ENCODE results near the gene HDGFL1. TPM values are rescaled to one million over a fixed set of nuclear protein-coding genes. Genes with fewer than 3 reads are reported as not detected.

HDGFL1 gene
- total RNA-seq, 2 donors from 2014 or later = 14.6 TPM; not detected in 1

DNA sequence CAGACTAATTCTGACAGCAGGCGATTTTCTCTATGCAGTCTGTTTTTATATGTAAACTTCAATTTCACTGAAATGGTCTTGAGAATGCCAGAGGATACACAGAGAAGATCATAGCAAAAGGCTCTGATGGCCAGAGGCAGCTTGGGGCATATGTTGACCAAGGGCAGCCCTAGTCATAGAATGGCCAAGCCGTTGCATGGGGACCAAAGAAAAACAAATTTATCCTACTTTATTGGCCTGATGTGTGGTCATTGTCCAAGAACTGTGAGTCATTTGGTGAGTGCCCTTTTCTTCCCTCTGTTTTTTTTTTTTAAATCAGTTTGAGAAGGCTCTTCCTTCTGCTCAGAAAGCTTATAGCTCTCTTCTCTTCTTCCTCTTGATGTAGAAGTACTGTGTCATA, 5.8 kb downstream of the HDGFL1 start:
- TF ChIP-seq, protein P1, sequence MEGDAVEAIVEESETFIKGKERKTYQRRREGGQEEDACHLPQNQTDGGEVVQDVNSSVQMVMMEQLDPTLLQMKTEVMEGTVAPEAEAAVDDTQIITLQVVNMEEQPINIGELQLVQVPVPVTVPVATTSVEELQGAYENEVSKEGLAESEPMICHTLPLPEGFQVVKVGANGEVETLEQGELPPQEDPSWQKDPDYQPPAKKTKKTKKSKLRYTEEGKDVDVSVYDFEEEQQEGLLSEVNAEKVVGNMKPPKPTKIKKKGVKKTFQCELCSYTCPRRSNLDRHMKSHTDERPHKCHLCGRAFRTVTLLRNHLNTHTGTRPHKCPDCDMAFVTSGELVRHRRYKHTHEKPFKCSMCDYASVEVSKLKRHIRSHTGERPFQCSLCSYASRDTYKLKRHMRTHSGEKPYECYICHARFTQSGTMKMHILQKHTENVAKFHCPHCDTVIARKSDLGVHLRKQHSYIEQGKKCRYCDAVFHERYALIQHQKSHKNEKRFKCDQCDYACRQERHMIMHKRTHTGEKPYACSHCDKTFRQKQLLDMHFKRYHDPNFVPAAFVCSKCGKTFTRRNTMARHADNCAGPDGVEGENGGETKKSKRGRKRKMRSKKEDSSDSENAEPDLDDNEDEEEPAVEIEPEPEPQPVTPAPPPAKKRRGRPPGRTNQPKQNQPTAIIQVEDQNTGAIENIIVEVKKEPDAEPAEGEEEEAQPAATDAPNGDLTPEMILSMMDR (IDR thresholded peaks at IDR 0.05) = no peak
- TF ChIP-seq POLR2AphosphoS5 (IDR thresholded peaks at IDR 0.05) = no peak
- no peak for TF ChIP-seq POLR2A (IDR thresholded peaks at IDR 0.05)
- no peak for DNase-seq (ENCODE audit: low spot score)
- Histone ChIP-seq H3K4me3 (no peak overlapping the region), H3K27ac (no peak overlapping the region), H3K9me3 (no peaks in the 10 kb centered on the region), H3K36me3 (no peaks in the 10 kb centered on the region), H3K27me3 (replicated peaks; ENCODE audit: insufficient read depth) (no peaks in the 10 kb centered on the region), H3K4me1 (replicated peaks) (no peaks in the 10 kb centered on the region)
- 69% methylated on average over 2 of the region's 2 CpGs for WGBS
- intact Hi-C loops (cut with DNase I) = no loop called here

DNA sequence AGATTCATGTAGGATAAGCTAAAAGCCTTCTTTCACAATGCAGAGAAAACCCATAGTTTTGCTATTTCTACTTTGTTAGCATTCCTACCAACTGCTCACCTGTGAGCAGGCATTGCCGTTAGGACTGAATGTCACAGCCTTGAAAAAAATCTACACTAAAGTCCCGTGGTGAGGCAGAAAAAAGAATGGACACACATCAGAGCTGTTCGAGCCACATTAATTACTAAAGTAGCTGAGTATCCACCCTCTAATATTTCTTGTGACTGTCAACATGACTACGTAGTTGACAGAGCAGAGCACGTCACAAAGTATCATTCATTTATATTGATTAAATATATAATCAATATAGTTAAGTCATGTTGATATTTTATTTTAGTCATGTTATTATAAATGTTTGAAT, 10.1 kb downstream of the HDGFL1 start:
- intact Hi-C loops (cut with DNase I) = no loop called here
- H3K27me3 ChIP-seq (replicated peaks; ENCODE audit: insufficient read depth) = no peaks in the 10 kb centered on the region
- no peaks in the 10 kb centered on the region for H3K9me3 ChIP-seq
- WGBS = 89% methylated on average over 5 of the region's 5 CpGs
- H3K27ac ChIP-seq = no peak overlapping the region
- no peak for DNase-seq (ENCODE audit: low spot score)
- H3K4me3 ChIP-seq = no peak overlapping the region
- no peaks in the 10 kb centered on the region for H3K4me1 ChIP-seq (replicated peaks)
- TF ChIP-seq POLR2AphosphoS5 (IDR thresholded peaks at IDR 0.05) (no peak), POLR2A (IDR thresholded peaks at IDR 0.05) (no peak)
- TF ChIP-seq, protein P1 (IDR thresholded peaks at IDR 0.05) = no peak
- H3K36me3 ChIP-seq = no peaks in the 10 kb centered on the region

DNA sequence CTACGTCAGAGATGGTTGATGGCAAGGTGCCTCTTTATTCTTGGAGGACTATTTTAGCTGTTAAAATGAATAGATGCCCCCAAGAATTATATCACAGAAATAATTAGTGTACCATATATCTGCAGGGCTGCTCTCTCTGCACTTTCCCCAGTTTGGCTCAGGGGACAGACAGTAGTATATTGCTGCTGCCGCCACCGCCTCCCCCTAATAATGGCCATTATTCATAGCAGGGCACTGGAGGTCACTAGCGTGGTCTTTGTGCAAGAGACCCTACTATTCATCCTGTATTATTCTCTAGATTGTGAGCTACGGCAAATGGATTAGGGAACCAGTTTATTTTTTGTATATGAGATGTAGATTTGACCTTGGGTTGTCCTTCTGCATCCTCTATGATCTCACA, 11.0 kb downstream of the HDGFL1 start:
- no peaks in the 10 kb centered on the region for H3K27me3 ChIP-seq (replicated peaks; ENCODE audit: insufficient read depth)
- no peaks in the 10 kb centered on the region for H3K4me1 ChIP-seq (replicated peaks)
- no peak for TF ChIP-seq POLR2AphosphoS5 (IDR thresholded peaks at IDR 0.05)
- no peak for TF ChIP-seq POLR2A (IDR thresholded peaks at IDR 0.05)
- TF ChIP-seq, protein P1 (IDR thresholded peaks at IDR 0.05) = no peak
- 95% methylated on average over 5 of the region's 5 CpGs for WGBS
- H3K9me3 ChIP-seq = no peaks in the 10 kb centered on the region
- DNase-seq (ENCODE audit: low spot score) = no peak
- no peak overlapping the region for H3K4me3 ChIP-seq
- H3K27ac ChIP-seq = no peak overlapping the region
- no peaks in the 10 kb centered on the region for H3K36me3 ChIP-seq
- intact Hi-C loops (cut with DNase I) = no loop called here

DNA sequence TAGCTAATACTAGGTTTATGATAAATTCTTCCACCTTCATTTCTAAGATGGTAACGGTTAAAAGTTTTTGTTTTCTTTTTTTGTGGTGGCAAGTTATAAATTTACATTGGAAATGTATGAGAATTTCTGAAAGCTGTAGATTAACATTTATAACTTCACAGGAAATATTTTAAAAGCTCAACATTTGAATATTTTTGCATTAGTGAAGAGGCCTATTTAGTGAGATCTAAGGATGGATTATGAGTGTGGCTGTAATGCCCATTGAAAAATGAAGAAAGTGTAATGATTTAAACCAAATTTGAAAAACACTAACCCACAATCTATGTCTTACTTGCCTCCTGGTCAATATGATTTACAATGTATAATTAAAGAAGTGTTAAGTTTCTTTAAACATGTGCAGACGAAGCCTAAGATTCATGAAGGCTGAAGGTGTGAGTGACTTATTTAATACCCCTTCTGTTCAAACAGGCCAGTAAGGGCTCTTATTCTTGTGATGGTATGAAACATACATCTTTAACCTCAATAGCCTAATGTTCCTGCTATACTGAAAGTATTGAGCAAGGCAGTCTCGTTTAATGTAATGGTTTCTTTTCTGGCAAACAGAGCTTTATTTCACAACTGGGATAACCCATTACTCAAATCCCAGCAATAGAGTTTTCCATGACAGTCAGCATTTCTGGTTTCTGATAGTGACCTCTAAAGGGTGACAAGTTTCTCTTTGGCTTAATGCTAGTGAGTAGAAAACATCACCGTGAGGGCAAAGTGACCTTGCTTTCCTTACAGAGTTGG, 13.2 kb downstream of the HDGFL1 start:
- H3K27ac ChIP-seq = no peak overlapping the region
- H3K4me1 ChIP-seq (replicated peaks) = no peaks in the 10 kb centered on the region
- TF ChIP-seq POLR2A (IDR thresholded peaks at IDR 0.05) = no peak
- TF ChIP-seq, protein P1 (IDR thresholded peaks at IDR 0.05) = no peak
- TF ChIP-seq POLR2AphosphoS5 (IDR thresholded peaks at IDR 0.05) = no peak
- no peaks in the 10 kb centered on the region for H3K9me3 ChIP-seq
- H3K36me3 ChIP-seq = no peaks in the 10 kb centered on the region
- no peak for DNase-seq (ENCODE audit: low spot score)
- intact Hi-C loops (cut with DNase I) = no loop called here
- WGBS = 92% methylated on average over 4 of the region's 4 CpGs
- no peaks in the 10 kb centered on the region for H3K27me3 ChIP-seq (replicated peaks; ENCODE audit: insufficient read depth)
- H3K4me3 ChIP-seq = no peak overlapping the region

DNA sequence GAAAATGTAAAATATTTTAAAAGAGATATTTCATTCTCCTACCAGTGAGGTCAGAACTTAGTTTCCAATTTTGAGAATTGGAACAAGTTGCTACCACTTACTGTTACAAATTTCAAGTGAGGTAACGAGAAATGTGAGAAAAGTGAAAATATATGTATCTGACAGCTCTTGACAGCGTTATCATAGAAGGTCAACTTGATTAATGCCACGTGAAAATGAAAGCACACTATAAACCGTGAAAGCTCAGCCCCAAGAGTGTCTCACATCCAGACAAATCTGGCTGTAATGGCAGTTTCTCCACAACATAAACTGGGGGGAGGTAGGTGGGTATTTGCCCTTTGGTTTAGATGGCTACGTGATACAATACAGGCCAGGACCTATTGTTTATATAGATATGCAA, 13.9 kb downstream of the HDGFL1 start:
- Histone ChIP-seq H3K4me3 (no peak overlapping the region), H3K4me1 (replicated peaks) (no peaks in the 10 kb centered on the region), H3K27me3 (replicated peaks; ENCODE audit: insufficient read depth) (no peaks in the 10 kb centered on the region), H3K36me3 (no peaks in the 10 kb centered on the region), H3K9me3 (no peaks in the 10 kb centered on the region), H3K27ac (no peak overlapping the region)
- no peak for TF ChIP-seq POLR2A (IDR thresholded peaks at IDR 0.05)
- intact Hi-C loops (cut with DNase I) = no loop called here
- DNase-seq (ENCODE audit: low spot score) = no peak
- 84% methylated on average over 5 of the region's 5 CpGs for WGBS
